ENCODE measurements around the gene PFKFB1.

The PFKFB1 gene

GRCh38 chrX:54921427-54922021 is 72.5 kb downstream of the PFKFB1 start:
- DNase-seq: no peak

DNA sequence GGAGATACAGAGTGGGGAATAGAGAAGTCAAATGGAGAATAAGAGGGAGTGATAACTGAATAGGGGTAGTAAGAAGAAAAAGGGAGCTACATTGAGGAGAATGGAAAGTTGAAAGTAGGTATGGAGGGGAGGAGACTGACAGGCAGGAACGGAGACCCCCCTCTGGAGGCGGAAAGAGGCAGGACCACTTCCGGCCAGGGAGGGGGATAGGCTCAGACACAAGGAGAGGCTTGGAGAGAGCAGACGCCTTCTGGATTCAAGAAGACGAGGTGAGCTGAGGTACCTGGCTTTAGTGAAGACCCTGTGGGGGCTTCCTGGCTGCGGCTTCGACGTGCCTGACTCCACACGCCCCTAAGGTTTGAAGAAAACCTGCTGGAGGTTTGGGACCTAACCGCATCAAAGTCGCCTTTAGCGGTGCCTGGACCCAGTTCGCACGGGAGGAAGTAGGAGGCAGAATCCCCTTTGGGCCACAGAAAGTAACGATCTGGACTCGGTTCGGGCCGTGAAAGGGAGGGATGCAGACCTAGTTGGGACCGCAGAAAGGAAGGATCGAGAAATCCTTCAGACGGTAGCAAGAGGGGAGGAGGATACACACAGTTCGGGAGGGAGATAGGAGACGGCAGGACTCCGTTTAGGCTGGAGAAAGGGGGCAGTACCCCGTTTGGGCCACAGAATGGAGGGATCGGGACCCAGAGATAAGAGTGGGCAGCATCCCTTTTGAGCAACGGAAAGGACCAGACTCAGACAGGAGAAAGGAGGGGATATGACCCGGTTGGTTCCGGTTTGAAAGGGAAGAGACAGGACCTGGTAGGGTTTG is 73.2 kb downstream of the PFKFB1 start, which contains the start of gene TRO:
TSS of gene TRO (plus strand) at position 215 of the 817 bp plus-strand sequence. CDS start 1,423 bp downstream, outside the sequence.
- DNase-seq: no peak

GRCh38 chrX:54909941-54910340 is 84.0 kb downstream of the PFKFB1 start:
- no peak for DNase-seq

- DNase-seq: no peak
Observed at GRCh38 chrX:54894159-54894558, 99.8 kb downstream of the PFKFB1 start.

DNA sequence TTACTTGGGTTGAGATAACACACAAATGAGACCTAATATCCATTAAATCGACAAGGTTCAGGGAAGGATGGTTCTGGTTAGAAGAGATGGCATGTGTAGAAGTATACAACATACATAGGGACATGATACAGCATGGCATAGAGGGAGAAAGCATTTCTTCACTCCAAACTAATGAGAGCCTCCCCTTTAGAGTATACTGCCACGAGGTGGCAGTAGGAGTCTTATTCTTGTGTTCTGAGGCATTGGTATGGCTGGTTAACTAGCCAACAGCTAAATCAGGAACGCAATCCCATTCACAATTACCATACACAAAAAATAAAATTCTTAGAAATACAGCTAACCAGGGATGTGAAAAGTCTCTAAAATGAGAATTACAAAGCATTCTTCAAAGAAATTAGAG is 102.4 kb downstream of the PFKFB1 start:
- peak; percentile 34 to 39 for DNase-seq

- DNase-seq: no peak
Observed at GRCh38 chrX:54885740-54886139, 108.2 kb downstream of the PFKFB1 start.

All from inflammatory macrophage (primary cell).